ENCODE measurements around the gene GDPD5.

- TF ChIP-seq CTCF (IDR thresholded peaks at IDR 0.05) (no peak), RELA (CRISPR knock-in tag; IDR thresholded peaks at IDR 0.05; ENCODE audit: borderline replicate concordance) (no peak), GTF2I (CRISPR knock-in tag; conservative IDR thresholded peaks at IDR 0.05) (no peak; the same call in 1 of the 2 replicates), PRDM15 (CRISPR knock-in tag; IDR thresholded peaks at IDR 0.05) (no peak), E2F4 (CRISPR knock-in tag; IDR thresholded peaks at IDR 0.05; ENCODE audit: borderline replicate concordance, low read depth) (no peak), ATF2 (CRISPR knock-in tag; IDR thresholded peaks at IDR 0.05; ENCODE audit: borderline replicate concordance, low read depth) (no peak), ESRRA (CRISPR knock-in tag; IDR thresholded peaks at IDR 0.05; ENCODE audit: borderline replicate concordance) (no peak), SMAD4 (CRISPR knock-in tag; IDR thresholded peaks at IDR 0.05) (no peak), E2F1 (CRISPR knock-in tag; IDR thresholded peaks at IDR 0.05) (no peak), NFYB (CRISPR knock-in tag; conservative IDR thresholded peaks at IDR 0.05; ENCODE audit: low read depth) (no peak)
These were observed 33.5 kb upstream of the GDPD5 start for GRCh38 chr11:75558939-75559843.
